Colonic mucosa (tissue), 4 donors: Measurements from ENCODE around the gene F8A1. TPM values are rescaled to one million over a fixed set of nuclear protein-coding genes. Genes with fewer than 3 reads are reported as not detected.
"Not testable (repeated sequence)": the region's sequence is repeated elsewhere in the genome, so short reads cannot be mapped to it uniquely, and the experiment has no call there.

Source experiments
- DNase-seq: peaks from one replicate; pipeline ENCODE4 v3.0.0-alpha.2; 2020
- H3K27ac ChIP-seq: fragments of 200-600 bp; one replicate; pipeline ENCODE4 v1.8.0; 2021
- H3K27me3 ChIP-seq: fragments of 200-600 bp; one replicate; pipeline ENCODE4 v1.8.0; 2021
- H3K36me3 ChIP-seq: fragments of 200-600 bp; one replicate; pipeline ENCODE4 v1.8.0; 2021
- H3K4me1 ChIP-seq: fragments of 200-600 bp; one replicate; pipeline ENCODE4 v1.8.0; 2021; ENCODE audit warnings: mild to moderate bottlenecking
- H3K4me3 ChIP-seq: fragments of 200-600 bp; one replicate; pipeline ENCODE4 v1.8.0; 2021
- H3K9ac ChIP-seq, 2 donors: one replicate each; pipeline ENCODE4 v1.7.0; 2013; ENCODE audit warnings: control low read depth in 2 of 2, low read depth in 2 of 2, low read length in 2 of 2
- H3K9me3 ChIP-seq: fragments of 200-600 bp; one replicate; pipeline ENCODE4 v1.8.0; 2021
- CTCF ChIP-seq: fragments of 200-600 bp; IDR thresholded peaks from one replicate; pipeline ENCODE4 v1.8.0; 2022; ENCODE audit warnings: antibody characterized with exemption, mild to moderate bottlenecking
- intact Hi-C: fragments of 100-400 bp; cut with DNase I; formaldehyde crosslinking; loops from one replicate; pipeline ENCODE4 v1.14.1; 2022
- total RNA-seq, 2 donors: library from RNA; stranded (reverse); fragmentation: NEBNext Ultra II Directional in 1 of 2; extraction: Animal tissue kit (Norgen Biotek cat#: 25700) in 1 of 2; gene quantifications; one replicate each; pipeline ENCODE4 v1.2.1, GENCODE V29; 2021
- donor health status: healthy.
- donor health status: DM: no; HTN: no; CAD: no.
- donor health status: DM: no; HTN: no; CAD: no.

Gene F8A1
- total RNA-seq, 2 donors from 2014 or later = 32.8 to 39.2 TPM

GRCh38 chrX:154890990-154891639, 5.0 kb downstream of the F8A1 start:
- H3K36me3 ChIP-seq = no peaks in the 10 kb centered on the region
- no peak for TF ChIP-seq CTCF

GRCh38 chrX:154892296-154892695, 6.1 kb downstream of the F8A1 start:
- Histone ChIP-seq H3K27me3 (no peaks in the 10 kb centered on the region), H3K36me3 (no peaks in the 10 kb centered on the region), H3K4me1 (no peaks in the 10 kb centered on the region), H3K9me3 (no peaks in the 10 kb centered on the region), H3K4me3 (no peak overlapping the region), H3K9ac (no peak overlapping the region), H3K27ac (no peak overlapping the region)
- TF ChIP-seq CTCF = no peak
- intact Hi-C loops = no loop called here
- no peak for DNase-seq

More at GRCh38 chrX:154890990-154891639, 5.0 kb downstream of the F8A1 start:
- Histone ChIP-seq H3K9me3 (no peaks in the 10 kb centered on the region), H3K27ac (no peak overlapping the region), H3K4me1 (no peaks in the 10 kb centered on the region), H3K4me3 (no peak overlapping the region), H3K27me3 (no peaks in the 10 kb centered on the region), H3K9ac (no peak overlapping the region)
- no peak for DNase-seq
- intact Hi-C loops = no loop called here

- intact Hi-C loops = no loop called here
- Histone ChIP-seq H3K36me3 (no peaks in the 10 kb centered on the region), H3K4me3 (no peak overlapping the region), H3K4me1 (no peaks in the 10 kb centered on the region), H3K9ac (no peak overlapping the region), H3K9me3 (no peaks in the 10 kb centered on the region), H3K27me3 (no peaks in the 10 kb centered on the region), H3K27ac (no peak overlapping the region)
- DNase-seq = no peak
- TF ChIP-seq CTCF = no peak
These were observed 14.2 kb downstream of the F8A1 start for GRCh38 chrX:154900323-154900722.

GRCh38 chrX:154902408-154902807, 16.3 kb downstream of the F8A1 start:
- H3K4me3 ChIP-seq = no peak overlapping the region
- H3K9ac ChIP-seq = no peak overlapping the region
- no peaks in the 10 kb centered on the region for H3K9me3 ChIP-seq
- no peak for DNase-seq
- intact Hi-C loops = no loop called here
- no peak for TF ChIP-seq CTCF
- H3K4me1 ChIP-seq = no peaks in the 10 kb centered on the region
- H3K27ac ChIP-seq = no peak overlapping the region
- H3K36me3 ChIP-seq = no peaks in the 10 kb centered on the region
- H3K27me3 ChIP-seq = no peaks in the 10 kb centered on the region

- Histone ChIP-seq H3K27me3 (no peaks in the 10 kb centered on the region), H3K9me3 (no peaks in the 10 kb centered on the region), H3K4me1 (no peaks in the 10 kb centered on the region), H3K4me3 (no peak overlapping the region), H3K36me3 (no peaks in the 10 kb centered on the region), H3K9ac (no peak overlapping the region), H3K27ac (no peak overlapping the region)
- intact Hi-C loops = no loop called here
- TF ChIP-seq CTCF = no peak
- DNase-seq = no peak
These were observed 22.7 kb downstream of the F8A1 start for GRCh38 chrX:154908821-154909220.

- not testable (repeated sequence) for H3K9ac ChIP-seq, H3K36me3 ChIP-seq, H3K9me3 ChIP-seq, H3K27ac ChIP-seq, H3K27me3 ChIP-seq, DNase-seq, H3K4me1 ChIP-seq, H3K4me3 ChIP-seq
- intact Hi-C loops = loop anchor here (10.0 kb wide), 1 partner anchor 175 kb away; no protein-coding TSS in a partner anchor
These were observed 23.9 kb downstream of the F8A1 start for GRCh38 chrX:154910048-154910447.

- not testable (repeated sequence) for H3K27ac ChIP-seq, H3K9me3 ChIP-seq, H3K27me3 ChIP-seq, H3K4me1 ChIP-seq, DNase-seq, H3K9ac ChIP-seq, H3K36me3 ChIP-seq, H3K4me3 ChIP-seq
- intact Hi-C loops = loop anchor here (10.0 kb wide), 1 partner anchor 174 kb away; no protein-coding TSS in a partner anchor
These were observed 24.4 kb downstream of the F8A1 start for GRCh38 chrX:154910528-154910927.
